ENCODE results near the gene TRIP12.

DNA sequence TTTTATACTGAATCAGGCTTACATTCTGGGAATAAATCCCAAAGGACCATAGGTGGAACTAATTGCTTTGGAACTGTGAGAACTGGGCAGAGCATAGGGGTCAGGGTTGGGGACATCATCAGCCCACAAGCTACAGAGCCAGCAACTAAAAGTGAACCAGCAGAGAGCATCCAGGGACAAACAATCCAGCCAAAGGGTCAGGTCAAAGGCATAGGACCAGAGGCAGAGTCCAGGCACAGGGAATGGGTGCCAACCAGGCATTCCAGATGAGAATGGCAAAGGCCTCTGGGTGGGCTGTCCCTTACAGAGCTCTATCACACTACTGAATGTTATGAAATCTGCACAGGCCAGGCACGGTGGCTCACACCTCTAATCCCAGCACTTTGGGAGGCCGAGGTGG lies 195.2 kb downstream of the TRIP12 start:
- TF ChIP-seq, protein P1, sequence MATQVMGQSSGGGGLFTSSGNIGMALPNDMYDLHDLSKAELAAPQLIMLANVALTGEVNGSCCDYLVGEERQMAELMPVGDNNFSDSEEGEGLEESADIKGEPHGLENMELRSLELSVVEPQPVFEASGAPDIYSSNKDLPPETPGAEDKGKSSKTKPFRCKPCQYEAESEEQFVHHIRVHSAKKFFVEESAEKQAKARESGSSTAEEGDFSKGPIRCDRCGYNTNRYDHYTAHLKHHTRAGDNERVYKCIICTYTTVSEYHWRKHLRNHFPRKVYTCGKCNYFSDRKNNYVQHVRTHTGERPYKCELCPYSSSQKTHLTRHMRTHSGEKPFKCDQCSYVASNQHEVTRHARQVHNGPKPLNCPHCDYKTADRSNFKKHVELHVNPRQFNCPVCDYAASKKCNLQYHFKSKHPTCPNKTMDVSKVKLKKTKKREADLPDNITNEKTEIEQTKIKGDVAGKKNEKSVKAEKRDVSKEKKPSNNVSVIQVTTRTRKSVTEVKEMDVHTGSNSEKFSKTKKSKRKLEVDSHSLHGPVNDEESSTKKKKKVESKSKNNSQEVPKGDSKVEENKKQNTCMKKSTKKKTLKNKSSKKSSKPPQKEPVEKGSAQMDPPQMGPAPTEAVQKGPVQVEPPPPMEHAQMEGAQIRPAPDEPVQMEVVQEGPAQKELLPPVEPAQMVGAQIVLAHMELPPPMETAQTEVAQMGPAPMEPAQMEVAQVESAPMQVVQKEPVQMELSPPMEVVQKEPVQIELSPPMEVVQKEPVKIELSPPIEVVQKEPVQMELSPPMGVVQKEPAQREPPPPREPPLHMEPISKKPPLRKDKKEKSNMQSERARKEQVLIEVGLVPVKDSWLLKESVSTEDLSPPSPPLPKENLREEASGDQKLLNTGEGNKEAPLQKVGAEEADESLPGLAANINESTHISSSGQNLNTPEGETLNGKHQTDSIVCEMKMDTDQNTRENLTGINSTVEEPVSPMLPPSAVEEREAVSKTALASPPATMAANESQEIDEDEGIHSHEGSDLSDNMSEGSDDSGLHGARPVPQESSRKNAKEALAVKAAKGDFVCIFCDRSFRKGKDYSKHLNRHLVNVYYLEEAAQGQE (IDR thresholded peaks at IDR 0.05; ENCODE audit: insufficient read depth in 1 of 2, low read depth in 2 of 2, low read length in 2 of 2): no peak
- TF ChIP-seq FOXP2 (optimal IDR thresholded peaks at IDR 0.05; ENCODE audit: borderline replicate concordance, extremely low read depth, extremely low read length, insufficient read depth): no peak

Data from PFSK-1 (cell line).